Stimulated activated naive CD8-positive, alpha-beta T cell treated with anti-CD3 and anti-CD28 coated beads, Interleukin-15, Interleukin-2, amounts not matched to agents 100 ng/mL and 50 ng/mL, for 24 hours (primary cell): ENCODE results near the gene ST6GALNAC6.

Experiments used
- H3K27ac Mint-ChIP-seq: one replicate; pipeline ENCODE4 v1.8.0; 2021; ENCODE audit warnings: mild to moderate bottlenecking, mixed read lengths
- H3K27me3 Mint-ChIP-seq: one replicate; pipeline ENCODE4 v1.8.0; 2021; ENCODE audit warnings: mixed read lengths
- H3K36me3 Mint-ChIP-seq: one replicate; pipeline ENCODE4 v1.8.0; 2021; ENCODE audit warnings: low read depth, mixed read lengths
- H3K4me1 Mint-ChIP-seq: one replicate; pipeline ENCODE4 v1.8.0; 2021; ENCODE audit warnings: low read depth, mixed read lengths
- H3K4me3 Mint-ChIP-seq: one replicate; pipeline ENCODE4 v1.8.0; 2021; ENCODE audit warnings: mild to moderate bottlenecking, mixed read lengths
- H3K9me3 Mint-ChIP-seq: one replicate; pipeline ENCODE4 v1.8.0; 2021; ENCODE audit warnings: mixed read lengths

The ST6GALNAC6 gene

GRCh38 chr9:127899128-127899943, at the start of gene ST6GALNAC6:
ST6GALNAC6 (minus strand) TSS chr9:127899603; CDS start chr9:127897981, 1,622 bp downstream.
- Mint-ChIP-seq H3K27me3 (no peaks in the 10 kb centered on the region), H3K9me3 (no peaks in the 10 kb centered on the region), H3K4me3 (peak within 1 kb of the TSS; percentile 88), H3K27ac (peak within 1 kb of the TSS; percentile 86), H3K4me1 (peaks cover 42% of the 10 kb centered on the region), H3K36me3 (peaks cover 25% of the 10 kb centered on the region)

GRCh38 chr9:127947841-127948710, 48.7 kb upstream of the ST6GALNAC6 start:
- no peaks in the 10 kb centered on the region for H3K9me3 Mint-ChIP-seq
- H3K4me1 Mint-ChIP-seq = peaks cover 48% of the 10 kb centered on the region
- H3K4me3 Mint-ChIP-seq = no peak overlapping the region
- H3K27ac Mint-ChIP-seq = peak overlapping the region; percentile 75
- H3K36me3 Mint-ChIP-seq = peaks cover 16% of the 10 kb centered on the region
- H3K27me3 Mint-ChIP-seq = no peaks in the 10 kb centered on the region

GRCh38 chr9:127946728-127947127, 47.3 kb upstream of the ST6GALNAC6 start:
- peaks cover 20% of the 10 kb centered on the region for H3K36me3 Mint-ChIP-seq
- no peak overlapping the region for H3K4me3 Mint-ChIP-seq
- H3K27me3 Mint-ChIP-seq = no peaks in the 10 kb centered on the region
- no peak overlapping the region for H3K27ac Mint-ChIP-seq
- no peaks in the 10 kb centered on the region for H3K9me3 Mint-ChIP-seq
- H3K4me1 Mint-ChIP-seq = peaks cover 46% of the 10 kb centered on the region

- H3K36me3 Mint-ChIP-seq = peaks cover 20% of the 10 kb centered on the region
- peaks cover 40% of the 10 kb centered on the region for H3K4me1 Mint-ChIP-seq
- H3K27ac Mint-ChIP-seq = peak overlapping the region; percentile 16
These were observed 46.5 kb upstream of the ST6GALNAC6 start for GRCh38 chr9:127945942-127946341.

GRCh38 chr9:127945338-127945737, 45.9 kb upstream of the ST6GALNAC6 start:
- H3K27ac Mint-ChIP-seq = no peak overlapping the region
- H3K9me3 Mint-ChIP-seq = no peaks in the 10 kb centered on the region
- H3K36me3 Mint-ChIP-seq = peaks cover 20% of the 10 kb centered on the region
- no peaks in the 10 kb centered on the region for H3K27me3 Mint-ChIP-seq
- H3K4me1 Mint-ChIP-seq = peaks cover 34% of the 10 kb centered on the region
- no peak overlapping the region for H3K4me3 Mint-ChIP-seq

More at GRCh38 chr9:127945942-127946341, 46.5 kb upstream of the ST6GALNAC6 start:
- H3K4me3 Mint-ChIP-seq = no peak overlapping the region
- H3K27me3 Mint-ChIP-seq = no peaks in the 10 kb centered on the region
- no peaks in the 10 kb centered on the region for H3K9me3 Mint-ChIP-seq

GRCh38 chr9:127944586-127945218, 45.3 kb upstream of the ST6GALNAC6 start:
- H3K27me3 Mint-ChIP-seq = no peaks in the 10 kb centered on the region
- H3K27ac Mint-ChIP-seq = no peak overlapping the region
- H3K36me3 Mint-ChIP-seq = peaks cover 20% of the 10 kb centered on the region
- no peaks in the 10 kb centered on the region for H3K9me3 Mint-ChIP-seq
- H3K4me3 Mint-ChIP-seq = no peak overlapping the region
- H3K4me1 Mint-ChIP-seq = peaks cover 27% of the 10 kb centered on the region

GRCh38 chr9:127943731-127944144, 44.3 kb upstream of the ST6GALNAC6 start:
- peaks cover 18% of the 10 kb centered on the region for H3K36me3 Mint-ChIP-seq

GRCh38 chr9:127943011-127943662, 43.7 kb upstream of the ST6GALNAC6 start:
- no peaks in the 10 kb centered on the region for H3K9me3 Mint-ChIP-seq
- no peaks in the 10 kb centered on the region for H3K27me3 Mint-ChIP-seq
- H3K4me3 Mint-ChIP-seq = no peak overlapping the region
- H3K4me1 Mint-ChIP-seq = peaks cover 24% of the 10 kb centered on the region
- H3K27ac Mint-ChIP-seq = peak overlapping the region; percentile 65
- H3K36me3 Mint-ChIP-seq = peaks cover 16% of the 10 kb centered on the region

More at GRCh38 chr9:127943731-127944144, 44.3 kb upstream of the ST6GALNAC6 start:
- Mint-ChIP-seq H3K4me3 (no peak overlapping the region), H3K27me3 (no peaks in the 10 kb centered on the region), H3K27ac (no peak overlapping the region), H3K4me1 (peaks cover 23% of the 10 kb centered on the region), H3K9me3 (no peaks in the 10 kb centered on the region)

GRCh38 chr9:127942216-127943010, 43.0 kb upstream of the ST6GALNAC6 start:
- Mint-ChIP-seq H3K36me3 (peaks cover 12% of the 10 kb centered on the region), H3K9me3 (no peaks in the 10 kb centered on the region), H3K27me3 (no peaks in the 10 kb centered on the region), H3K4me3 (no peak overlapping the region), H3K4me1 (peaks cover 31% of the 10 kb centered on the region), H3K27ac (peak overlapping the region; percentile 65)

- H3K27ac Mint-ChIP-seq = no peak overlapping the region
- no peaks in the 10 kb centered on the region for H3K9me3 Mint-ChIP-seq
- H3K4me1 Mint-ChIP-seq = peaks cover 35% of the 10 kb centered on the region
- no peaks in the 10 kb centered on the region for H3K27me3 Mint-ChIP-seq
- no peak overlapping the region for H3K4me3 Mint-ChIP-seq
- peaks cover 14% of the 10 kb centered on the region for H3K36me3 Mint-ChIP-seq
These were observed 42.5 kb upstream of the ST6GALNAC6 start for GRCh38 chr9:127941961-127942215.

- H3K27ac Mint-ChIP-seq = no peak overlapping the region
- peaks cover 41% of the 10 kb centered on the region for H3K4me1 Mint-ChIP-seq
- no peak overlapping the region for H3K4me3 Mint-ChIP-seq
- H3K27me3 Mint-ChIP-seq = no peaks in the 10 kb centered on the region
- H3K9me3 Mint-ChIP-seq = no peaks in the 10 kb centered on the region
- H3K36me3 Mint-ChIP-seq = peaks cover 14% of the 10 kb centered on the region
These were observed 41.9 kb upstream of the ST6GALNAC6 start for GRCh38 chr9:127941062-127941960.

- Mint-ChIP-seq H3K27me3 (no peaks in the 10 kb centered on the region), H3K4me1 (peaks cover 48% of the 10 kb centered on the region), H3K36me3 (peaks cover 22% of the 10 kb centered on the region), H3K9me3 (no peaks in the 10 kb centered on the region), H3K27ac (peak overlapping the region; percentile 63), H3K4me3 (no peak overlapping the region)
These were observed 41.2 kb upstream of the ST6GALNAC6 start for GRCh38 chr9:127940593-127940992.

GRCh38 chr9:127938298-127938690, 38.9 kb upstream of the ST6GALNAC6 start:
- Mint-ChIP-seq H3K27ac (peak overlapping the region; percentile 72), H3K9me3 (no peaks in the 10 kb centered on the region), H3K36me3 (peaks cover 20% of the 10 kb centered on the region), H3K4me3 (peak overlapping the region; percentile 35), H3K4me1 (peaks cover 49% of the 10 kb centered on the region), H3K27me3 (no peaks in the 10 kb centered on the region)
